ENCODE results near the gene TCF4. TPM values are rescaled to one million over a fixed set of nuclear protein-coding genes. Genes with fewer than 3 reads are reported as not detected.

Gene TCF4
- total and polyA plus RNA-seq, 2 donors (not counting 3 experiments of a cell fraction or from before 2014, with no cell fraction given) = 183 to 390 TPM

DNA sequence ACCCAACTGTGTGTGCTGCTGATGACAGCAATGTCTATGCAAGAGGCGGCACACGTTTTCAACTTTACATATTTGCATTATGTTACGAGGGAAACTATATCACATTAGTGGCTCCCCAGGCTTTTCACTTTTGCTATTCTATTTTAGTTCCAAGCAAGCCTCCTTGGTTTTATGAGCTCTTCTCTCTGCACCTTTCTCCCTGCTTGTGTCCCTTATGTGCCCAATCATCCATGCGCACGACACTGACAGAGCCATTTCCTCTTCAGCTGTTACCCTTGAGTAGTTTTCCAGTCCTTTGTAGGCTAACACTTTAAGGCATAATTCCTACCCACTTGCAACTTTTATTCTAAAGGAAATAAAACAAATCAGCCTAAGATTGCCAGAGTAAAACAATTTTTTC, 154.3 kb downstream of the TCF4 start:
- H3K4me3 ChIP-seq (replicated peaks in 1 of 3; ENCODE audit: insufficient read depth in 1 of 3, low read depth in 1 of 3, low read length in 3 of 3) = no peak overlapping the region
- dilution Hi-C loops (cut with MboI; ENCODE audit: extremely low pct_ligation_motif_present, low sequenced_read_pairs) (no loop called here), intact Hi-C loops (cut with micrococcal nuclease) (no loop called here)
- H3K9ac ChIP-seq (replicated peaks; ENCODE audit: extremely low read depth, insufficient read depth, low read length) = no peak overlapping the region
- BruUV-seq (replicated peaks) = no TSS peak
- H3K9me3 ChIP-seq (replicated peaks; ENCODE audit: control insufficient read depth, insufficient read depth, low read length) = no peaks in the 10 kb centered on the region
- H3K27me3 ChIP-seq (ENCODE audit: control insufficient read depth in 2 of 2, insufficient read depth in 2 of 2, low read length in 2 of 2) = no peaks in the 10 kb centered on the region
- no peaks in the 10 kb centered on the region for H3K36me3 ChIP-seq (ENCODE audit: control insufficient read depth in 2 of 2, extremely low read depth in 1 of 2, insufficient read depth in 2 of 2, low read length in 2 of 2)
- DNase-seq (ENCODE audit: low read depth, low spot score) (no peak), FAIRE-seq (no peak)
- H3K4me2 ChIP-seq (ENCODE audit: insufficient read depth, low read length) = no peak overlapping the region
- peaks cover 2% of the 10 kb centered on the region for H4K20me1 ChIP-seq (replicated peaks; ENCODE audit: control insufficient read depth, extremely low read depth, insufficient read depth, low read length)
- peaks cover 24% of the 10 kb centered on the region for H3K79me2 ChIP-seq (ENCODE audit: control insufficient read depth, insufficient read depth, low read length)
- POLR2A ChIA-PET = no interaction called here
- no peak overlapping the region for H2AFZ ChIP-seq (ENCODE audit: low read depth, low read length)
- H3K4me1 ChIP-seq (ENCODE audit: control insufficient read depth, extremely low read depth, insufficient read depth, low read length) = peaks cover 5% of the 10 kb centered on the region
- H3K27ac ChIP-seq (ENCODE audit: insufficient read depth, low read depth, low read length) = no peak overlapping the region
- CTCF ChIA-PET = interaction anchor here (1.0 kb wide), 1 partner anchor 10 kb away, joined by 4 read pairs; no protein-coding TSS in a partner anchor
- TF ChIP-seq POLR2A (IDR thresholded peaks at IDR 0.05; ENCODE audit: low read depth, low read length) (no peak), MYC (IDR thresholded peaks at IDR 0.05; ENCODE audit: low read depth, low read length) (no peak), GATA2 (IDR thresholded peaks at IDR 0.05; ENCODE audit: insufficient read depth, insufficient read length, low read depth, low read length) (no peak), EZH2 (IDR thresholded peaks at IDR 0.05; ENCODE audit: borderline replicate concordance, low read depth, low read length, severe bottlenecking) (no peak), POLR2AphosphoS5 (IDR thresholded peaks at IDR 0.05; ENCODE audit: insufficient read depth, low read depth, low read length) (no peak)
- no peaks in the 10 kb centered on the region for H3K9me1 ChIP-seq (replicated peaks; ENCODE audit: control insufficient read depth, extremely low read depth, insufficient read depth, low read length)

DNA sequence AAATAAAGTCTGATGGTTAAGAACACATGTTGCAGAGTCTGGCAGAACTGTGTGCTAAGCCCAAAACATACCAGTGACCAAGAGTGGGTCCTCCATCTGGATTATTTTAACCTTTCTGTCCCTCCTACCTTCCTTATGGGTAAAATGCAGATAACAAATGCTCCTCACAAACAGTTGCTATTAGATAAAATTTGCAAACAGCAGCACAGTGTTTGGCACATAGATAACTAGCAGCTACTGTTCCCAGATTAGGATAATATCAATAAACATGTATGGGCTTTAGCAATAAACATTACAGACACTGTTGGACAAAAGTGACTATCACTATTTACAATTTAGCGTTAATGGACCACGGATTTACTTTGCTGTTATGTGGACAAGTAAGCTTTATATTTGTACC, 154.9 kb downstream of the TCF4 start:
- FAIRE-seq = no peak
- no peak overlapping the region for H2AFZ ChIP-seq (ENCODE audit: low read depth, low read length)
- H4K20me1 ChIP-seq (replicated peaks; ENCODE audit: control insufficient read depth, extremely low read depth, insufficient read depth, low read length) = peaks cover 2% of the 10 kb centered on the region
- no peak overlapping the region for H3K4me2 ChIP-seq (ENCODE audit: insufficient read depth, low read length)
- no peaks in the 10 kb centered on the region for H3K36me3 ChIP-seq (ENCODE audit: control insufficient read depth in 2 of 2, extremely low read depth in 1 of 2, insufficient read depth in 2 of 2, low read length in 2 of 2)
- BruUV-seq (replicated peaks) = no TSS peak
- no peaks in the 10 kb centered on the region for H3K27me3 ChIP-seq (ENCODE audit: control insufficient read depth in 2 of 2, insufficient read depth in 2 of 2, low read length in 2 of 2)
- H3K9me3 ChIP-seq (replicated peaks; ENCODE audit: control insufficient read depth, insufficient read depth, low read length) = no peaks in the 10 kb centered on the region
- H3K9me1 ChIP-seq (replicated peaks; ENCODE audit: control insufficient read depth, extremely low read depth, insufficient read depth, low read length) = no peaks in the 10 kb centered on the region
- no peak overlapping the region for H3K4me3 ChIP-seq (replicated peaks in 1 of 3; ENCODE audit: insufficient read depth in 1 of 3, low read depth in 1 of 3, low read length in 3 of 3)
- H3K4me1 ChIP-seq (ENCODE audit: control insufficient read depth, extremely low read depth, insufficient read depth, low read length) = peaks cover 5% of the 10 kb centered on the region
- peaks cover 27% of the 10 kb centered on the region for H3K79me2 ChIP-seq (ENCODE audit: control insufficient read depth, insufficient read depth, low read length)
- no peak overlapping the region for H3K9ac ChIP-seq (replicated peaks; ENCODE audit: extremely low read depth, insufficient read depth, low read length)
- no peak for TF ChIP-seq POLR2AphosphoS5 (IDR thresholded peaks at IDR 0.05; ENCODE audit: insufficient read depth, low read depth, low read length)
- no peak for TF ChIP-seq EZH2 (IDR thresholded peaks at IDR 0.05; ENCODE audit: borderline replicate concordance, low read depth, low read length, severe bottlenecking)
- no peak for TF ChIP-seq JUN (IDR thresholded peaks at IDR 0.05; ENCODE audit: borderline replicate concordance, insufficient read depth, insufficient read length, low read depth)
- no peak for TF ChIP-seq POLR2A (IDR thresholded peaks at IDR 0.05; ENCODE audit: low read depth, low read length)
- TF ChIP-seq MYC (IDR thresholded peaks at IDR 0.05; ENCODE audit: low read depth, low read length) = no peak
- TF ChIP-seq, protein P1, sequence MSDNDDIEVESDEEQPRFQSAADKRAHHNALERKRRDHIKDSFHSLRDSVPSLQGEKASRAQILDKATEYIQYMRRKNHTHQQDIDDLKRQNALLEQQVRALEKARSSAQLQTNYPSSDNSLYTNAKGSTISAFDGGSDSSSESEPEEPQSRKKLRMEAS (IDR thresholded peaks at IDR 0.05; ENCODE audit: insufficient read depth, insufficient read length) = no peak
- TF ChIP-seq, protein P2, sequence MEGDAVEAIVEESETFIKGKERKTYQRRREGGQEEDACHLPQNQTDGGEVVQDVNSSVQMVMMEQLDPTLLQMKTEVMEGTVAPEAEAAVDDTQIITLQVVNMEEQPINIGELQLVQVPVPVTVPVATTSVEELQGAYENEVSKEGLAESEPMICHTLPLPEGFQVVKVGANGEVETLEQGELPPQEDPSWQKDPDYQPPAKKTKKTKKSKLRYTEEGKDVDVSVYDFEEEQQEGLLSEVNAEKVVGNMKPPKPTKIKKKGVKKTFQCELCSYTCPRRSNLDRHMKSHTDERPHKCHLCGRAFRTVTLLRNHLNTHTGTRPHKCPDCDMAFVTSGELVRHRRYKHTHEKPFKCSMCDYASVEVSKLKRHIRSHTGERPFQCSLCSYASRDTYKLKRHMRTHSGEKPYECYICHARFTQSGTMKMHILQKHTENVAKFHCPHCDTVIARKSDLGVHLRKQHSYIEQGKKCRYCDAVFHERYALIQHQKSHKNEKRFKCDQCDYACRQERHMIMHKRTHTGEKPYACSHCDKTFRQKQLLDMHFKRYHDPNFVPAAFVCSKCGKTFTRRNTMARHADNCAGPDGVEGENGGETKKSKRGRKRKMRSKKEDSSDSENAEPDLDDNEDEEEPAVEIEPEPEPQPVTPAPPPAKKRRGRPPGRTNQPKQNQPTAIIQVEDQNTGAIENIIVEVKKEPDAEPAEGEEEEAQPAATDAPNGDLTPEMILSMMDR (IDR thresholded peaks at IDR 0.05; ENCODE audit: extremely low read depth in 1 of 2, insufficient read depth in 1 of 2, low read depth in 1 of 2, low read length in 2 of 2) = no peak
- no peak for TF ChIP-seq FOS (IDR thresholded peaks at IDR 0.05; ENCODE audit: borderline replicate concordance, insufficient read depth, low read length)
- TF ChIP-seq GATA2 (IDR thresholded peaks at IDR 0.05; ENCODE audit: insufficient read depth, insufficient read length, low read depth, low read length) = no peak
- DNase-seq (ENCODE audit: low read depth, low spot score) = no peak
- ChIA-PET POLR2A (no interaction called here), CTCF (interaction anchor here (1.0 kb wide), 1 partner anchor 9 kb away, joined by 4 read pairs; no protein-coding TSS in a partner anchor)
- dilution Hi-C loops (cut with MboI; ENCODE audit: extremely low pct_ligation_motif_present, low sequenced_read_pairs) (no loop called here), intact Hi-C loops (cut with micrococcal nuclease) (no loop called here)
- no peak overlapping the region for H3K27ac ChIP-seq (ENCODE audit: insufficient read depth, low read depth, low read length)
